DND-41 (cell line): ENCODE data around the gene OSBPL10.

ENCODE experiments used
- ATAC-seq: fragments of 200-7000 bp; cut with Tn5 transposase; 3 replicates; pipeline ENCODE4 v1.9.1; 2021; ENCODE audit warnings: low read depth; ENCODE audit not compliant: insufficient read depth
- DNase-seq: peaks from one replicate; pipeline ENCODE4 v3.0.0-alpha.2; 2020
- H2AFZ ChIP-seq: 2 replicates; pipeline ENCODE4 v1.6.0; 2012; ENCODE audit warnings: low read depth, low read length
- H3K27ac ChIP-seq: 2 replicates; pipeline ENCODE4 v1.5.1; 2012; ENCODE audit warnings: low read length, inconsistent platforms
- H3K27me3 ChIP-seq: fragments of 200-600 bp; sonication (generic); 2 replicates; pipeline ENCODE4 v1.6.0; 2012; ENCODE audit warnings: low read length, mild to moderate bottlenecking, inconsistent platforms; ENCODE audit not compliant: insufficient read depth, poor library complexity
- H3K36me3 ChIP-seq: 2 replicates; pipeline ENCODE4 v1.5.1; 2012; ENCODE audit warnings: low read length, inconsistent platforms; ENCODE audit not compliant: insufficient read depth
- H3K4me1 ChIP-seq: 2 replicates; pipeline ENCODE4 v1.5.1; 2012; ENCODE audit warnings: mild to moderate bottlenecking, low read length; ENCODE audit not compliant: insufficient read depth
- H3K4me2 ChIP-seq: 2 replicates; pipeline ENCODE4 v1.6.0; 2012; ENCODE audit warnings: mild to moderate bottlenecking, moderate library complexity, low read length, inconsistent platforms; ENCODE audit not compliant: insufficient read depth
- H3K4me3 ChIP-seq, 2 experiments: fragments of 200-600 bp in 1 of 2; shearing (Covaris generic) in 1 of 2; 2 replicates each; pipeline ENCODE4 v1.5.1; 2012 to 2016; ENCODE audit warnings: inconsistent platforms in 2 of 2, low read length in 2 of 2, mild to moderate bottlenecking in 2 of 2, low read depth in 1 of 2, moderate library complexity in 1 of 2
- H3K79me2 ChIP-seq: 2 replicates; pipeline ENCODE4 v1.6.0; 2012; ENCODE audit warnings: low read length, inconsistent platforms; ENCODE audit not compliant: insufficient read depth
- H3K9ac ChIP-seq: 2 replicates; pipeline ENCODE4 v1.6.0; 2012; ENCODE audit warnings: low read depth, mild to moderate bottlenecking, inconsistent platforms, low read length, moderate library complexity
- H3K9me3 ChIP-seq: 2 replicates; pipeline ENCODE4 v1.5.1; 2012; ENCODE audit warnings: low read length, moderate library complexity, mild to moderate bottlenecking, inconsistent platforms; ENCODE audit not compliant: insufficient read depth, severe bottlenecking
- H4K20me1 ChIP-seq: 2 replicates; pipeline ENCODE4 v1.6.0; 2012; ENCODE audit warnings: low read length; ENCODE audit not compliant: insufficient read depth
- EZH2 ChIP-seq: IDR thresholded peaks from 3 replicates; pipeline ENCODE4 v1.6.1; 2012; ENCODE audit warnings: borderline replicate concordance, low read depth, mild to moderate bottlenecking, moderate library complexity, low read length, inconsistent platforms; ENCODE audit not compliant: severe bottlenecking
- TF ChIP-seq, protein P1 (sequence below): IDR thresholded peaks from 2 replicates; pipeline ENCODE4 v1.5.1; 2012; ENCODE audit warnings: borderline replicate concordance, low read length, moderate library complexity, mild to moderate bottlenecking; ENCODE audit not compliant: poor library complexity, severe bottlenecking; ENCODE audit errors: extremely low read depth

Gene OSBPL10

DNA sequence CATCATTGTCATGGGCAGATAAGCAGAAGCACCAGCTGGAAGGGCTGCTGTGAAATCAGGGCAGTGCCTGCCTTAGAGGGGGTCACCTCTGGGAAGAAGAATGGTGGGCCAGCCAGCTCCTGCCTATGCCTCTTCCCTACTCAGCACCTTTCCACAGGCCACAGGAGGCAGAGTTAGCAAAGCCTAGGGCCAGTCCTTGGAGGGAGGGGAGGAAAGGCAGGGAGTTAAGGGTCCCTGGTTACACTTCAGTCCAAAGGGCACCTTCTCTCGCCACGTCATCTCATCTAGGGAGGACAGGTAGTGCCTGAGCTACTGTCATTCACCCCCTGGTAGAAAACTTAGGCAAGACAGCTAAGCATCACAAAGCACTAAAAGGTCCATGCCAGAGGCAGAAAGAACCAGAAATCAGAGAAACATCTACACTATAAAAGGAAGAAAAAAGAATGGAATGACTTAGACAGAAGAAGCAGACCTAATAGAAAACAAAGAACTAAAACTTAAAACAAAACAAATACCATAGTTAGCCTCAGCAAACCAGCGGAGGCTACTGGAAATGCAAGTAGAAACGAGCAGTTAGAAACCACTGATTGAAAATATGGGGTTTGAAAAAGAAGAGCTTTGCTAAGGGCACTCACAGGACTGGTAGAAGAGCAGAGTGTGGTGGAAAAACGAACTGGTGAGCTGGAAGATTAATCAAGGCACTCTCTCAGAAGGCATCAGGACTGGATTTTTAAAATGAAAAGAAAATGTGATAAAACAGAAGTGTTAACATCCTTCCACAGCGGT, 84.2 kb downstream of the OSBPL10 start:
- TF ChIP-seq, protein P1, sequence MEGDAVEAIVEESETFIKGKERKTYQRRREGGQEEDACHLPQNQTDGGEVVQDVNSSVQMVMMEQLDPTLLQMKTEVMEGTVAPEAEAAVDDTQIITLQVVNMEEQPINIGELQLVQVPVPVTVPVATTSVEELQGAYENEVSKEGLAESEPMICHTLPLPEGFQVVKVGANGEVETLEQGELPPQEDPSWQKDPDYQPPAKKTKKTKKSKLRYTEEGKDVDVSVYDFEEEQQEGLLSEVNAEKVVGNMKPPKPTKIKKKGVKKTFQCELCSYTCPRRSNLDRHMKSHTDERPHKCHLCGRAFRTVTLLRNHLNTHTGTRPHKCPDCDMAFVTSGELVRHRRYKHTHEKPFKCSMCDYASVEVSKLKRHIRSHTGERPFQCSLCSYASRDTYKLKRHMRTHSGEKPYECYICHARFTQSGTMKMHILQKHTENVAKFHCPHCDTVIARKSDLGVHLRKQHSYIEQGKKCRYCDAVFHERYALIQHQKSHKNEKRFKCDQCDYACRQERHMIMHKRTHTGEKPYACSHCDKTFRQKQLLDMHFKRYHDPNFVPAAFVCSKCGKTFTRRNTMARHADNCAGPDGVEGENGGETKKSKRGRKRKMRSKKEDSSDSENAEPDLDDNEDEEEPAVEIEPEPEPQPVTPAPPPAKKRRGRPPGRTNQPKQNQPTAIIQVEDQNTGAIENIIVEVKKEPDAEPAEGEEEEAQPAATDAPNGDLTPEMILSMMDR: no peak
- TF ChIP-seq EZH2: no peak
- Histone ChIP-seq H3K4me3 (no peak overlapping the region), H3K4me1 (no peaks in the 10 kb centered on the region), H3K36me3 (no peaks in the 10 kb centered on the region), H3K79me2 (no peaks in the 10 kb centered on the region), H4K20me1 (no peaks in the 10 kb centered on the region), H3K27me3 (no peaks in the 10 kb centered on the region), H2AFZ (0 out of 2 replicates have a peak overlapping the region, but pooled peaks have one; percentile 4), H3K9me3 (no peaks in the 10 kb centered on the region), H3K27ac (no peak overlapping the region), H3K4me2 (no peak overlapping the region), H3K9ac (no peak overlapping the region)
- DNase-seq (no peak), ATAC-seq (no peak)

DNA sequence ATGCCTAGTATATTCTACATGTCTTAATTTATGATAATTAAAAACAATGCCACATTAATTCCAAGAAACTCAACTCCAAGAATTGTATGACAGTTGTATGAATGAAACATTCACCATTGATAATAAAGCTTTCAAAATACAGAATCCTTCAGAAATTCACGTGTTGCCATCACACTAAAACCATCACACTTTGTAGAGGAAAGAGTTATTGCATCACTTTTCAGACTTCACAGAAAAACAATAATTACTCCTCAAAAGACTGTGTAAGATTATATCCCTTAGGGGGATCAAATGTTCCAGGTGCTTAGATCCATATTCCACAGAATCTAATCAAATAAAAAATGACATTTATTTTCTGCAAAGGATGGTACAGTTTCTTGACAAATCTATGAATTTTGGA, 85.0 kb downstream of the OSBPL10 start:
- Histone ChIP-seq H3K4me3 (no peak overlapping the region), H3K4me2 (no peak overlapping the region), H3K27ac (no peak overlapping the region), H3K4me1 (no peaks in the 10 kb centered on the region), H2AFZ (no peak overlapping the region), H3K27me3 (no peaks in the 10 kb centered on the region), H4K20me1 (no peaks in the 10 kb centered on the region), H3K9me3 (no peaks in the 10 kb centered on the region), H3K36me3 (no peaks in the 10 kb centered on the region), H3K79me2 (no peaks in the 10 kb centered on the region), H3K9ac (no peak overlapping the region)
- TF ChIP-seq, protein P1: no peak
- TF ChIP-seq EZH2: no peak
- DNase-seq (no peak), ATAC-seq (no peak)

DNA sequence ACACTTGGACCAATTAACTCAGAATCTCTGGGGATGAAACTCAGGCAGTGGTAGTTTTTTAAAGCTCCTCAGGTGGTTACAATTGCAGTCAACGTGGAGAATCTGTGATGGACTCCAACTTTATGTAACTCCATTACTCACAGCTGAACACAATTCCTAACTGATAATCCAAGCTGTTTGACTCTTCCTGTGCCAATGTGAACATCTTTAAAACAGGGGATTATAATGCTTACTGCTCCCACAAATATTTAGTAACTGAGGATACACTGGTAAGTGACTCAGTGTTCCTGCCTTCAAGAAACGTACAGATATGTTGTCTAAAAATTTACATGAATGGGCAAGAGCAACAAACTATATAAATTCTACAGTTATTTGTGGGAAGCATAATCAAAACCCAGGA, 85.6 kb downstream of the OSBPL10 start:
- no peak overlapping the region for H3K9ac ChIP-seq
- H3K27ac ChIP-seq: no peak overlapping the region
- no peaks in the 10 kb centered on the region for H3K36me3 ChIP-seq
- H3K27me3 ChIP-seq: no peaks in the 10 kb centered on the region
- DNase-seq: no peak
- no peaks in the 10 kb centered on the region for H3K79me2 ChIP-seq
- H4K20me1 ChIP-seq: no peaks in the 10 kb centered on the region
- no peak overlapping the region for H3K4me2 ChIP-seq
- no peak overlapping the region for H3K4me3 ChIP-seq
- H3K4me1 ChIP-seq: no peaks in the 10 kb centered on the region
- ATAC-seq: no peak
- H3K9me3 ChIP-seq: no peaks in the 10 kb centered on the region
- H2AFZ ChIP-seq: no peak overlapping the region
- TF ChIP-seq, protein P1: no peak
- TF ChIP-seq EZH2: no peak
